ENCODE results near the gene FARS2. TPM values are rescaled to one million over a fixed set of nuclear protein-coding genes. Genes with fewer than 3 reads are reported as not detected.

The FARS2 gene
- total RNA-seq, 2 experiments from 2014 or later = 22.0 to 23.8 TPM

DNA sequence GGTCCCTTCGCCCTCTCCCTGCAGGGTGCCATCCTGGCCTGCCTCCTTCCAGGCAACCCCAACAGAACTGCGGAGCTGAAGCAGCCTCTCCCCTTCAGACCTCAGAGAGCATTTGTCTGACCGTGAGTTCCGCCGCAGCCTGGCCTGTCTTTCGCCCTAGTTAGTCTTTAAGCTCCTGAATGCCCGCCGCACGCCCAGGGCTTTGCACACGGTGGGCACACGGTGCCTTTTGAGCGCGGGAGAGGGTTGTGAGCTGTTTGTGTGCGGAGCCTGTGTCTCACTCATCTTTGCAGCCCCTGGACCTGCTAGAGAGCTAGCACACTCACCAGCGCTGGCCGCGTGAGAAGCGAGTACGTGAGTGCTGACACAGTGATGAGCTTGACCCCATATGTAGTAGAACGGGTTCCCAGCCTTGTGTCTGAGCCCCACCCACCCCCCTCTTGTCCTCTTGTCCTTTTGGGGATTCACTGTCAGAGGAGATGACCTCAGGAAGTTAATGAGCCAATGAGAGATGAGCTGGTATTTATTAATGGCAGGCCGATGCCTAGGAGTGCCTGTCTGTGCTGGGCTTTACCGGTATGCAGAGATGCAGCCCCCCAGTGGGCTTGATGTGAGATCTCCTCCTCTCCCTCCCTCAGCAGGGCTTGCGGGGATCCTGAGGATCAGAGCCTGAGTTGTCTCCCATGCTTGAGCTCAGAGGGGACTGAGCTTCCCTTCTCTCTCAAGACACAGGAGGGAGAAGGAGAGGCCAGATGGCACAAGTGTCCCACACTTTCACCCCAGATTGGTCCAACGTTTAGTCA is 249.2 kb downstream of the FARS2 start:
- ChIA-PET POLR2A (no interaction called here), CTCF (interaction anchor here (0.6 kb wide), 1 partner anchor 136 kb away, joined by 3 read pairs; no protein-coding TSS in a partner anchor)

DNA sequence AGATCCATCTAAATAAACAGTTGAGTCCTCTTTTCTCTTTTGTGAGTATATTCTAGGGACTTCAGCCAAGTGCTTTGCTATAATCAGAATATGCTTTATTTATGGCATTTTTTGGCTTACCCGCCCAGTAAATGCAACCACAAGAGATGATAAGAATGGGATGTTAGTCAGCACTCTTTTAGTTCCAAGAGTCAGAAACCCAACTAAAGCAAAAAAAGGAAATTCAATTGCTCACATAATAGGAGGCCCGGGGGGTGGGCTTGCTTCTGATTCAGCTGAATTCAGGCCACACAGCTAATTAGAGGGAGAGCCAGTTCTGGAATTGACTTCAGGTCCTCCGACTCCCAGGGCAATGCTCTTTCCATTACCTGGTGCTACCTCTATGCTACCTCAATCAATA is 250.6 kb downstream of the FARS2 start:
- ChIA-PET POLR2A (no interaction called here), CTCF (interaction anchor here (0.6 kb wide), 1 partner anchor 379 kb away, joined by 4 read pairs; no protein-coding TSS in a partner anchor)

DNA sequence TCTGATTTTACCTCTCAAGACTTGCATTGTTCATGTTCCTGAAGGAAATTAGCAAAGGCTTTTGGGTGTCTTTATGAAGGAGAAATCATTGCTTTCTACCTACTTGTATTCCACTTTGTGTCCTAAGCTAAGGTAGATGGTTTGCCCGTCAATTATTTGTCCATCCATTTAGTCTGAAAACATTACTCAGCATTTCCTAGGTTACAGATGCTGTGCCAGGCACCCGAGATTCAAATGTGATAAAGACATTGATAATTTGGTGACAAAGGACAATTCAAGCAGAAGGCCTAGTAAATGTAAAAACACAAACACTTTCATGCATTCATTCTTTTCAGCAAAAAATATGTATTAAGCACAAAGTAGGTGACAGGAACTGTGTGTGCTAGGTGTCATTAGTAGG is 251.1 kb downstream of the FARS2 start:
- ChIA-PET POLR2A (no interaction called here), CTCF (no interaction called here)

DNA sequence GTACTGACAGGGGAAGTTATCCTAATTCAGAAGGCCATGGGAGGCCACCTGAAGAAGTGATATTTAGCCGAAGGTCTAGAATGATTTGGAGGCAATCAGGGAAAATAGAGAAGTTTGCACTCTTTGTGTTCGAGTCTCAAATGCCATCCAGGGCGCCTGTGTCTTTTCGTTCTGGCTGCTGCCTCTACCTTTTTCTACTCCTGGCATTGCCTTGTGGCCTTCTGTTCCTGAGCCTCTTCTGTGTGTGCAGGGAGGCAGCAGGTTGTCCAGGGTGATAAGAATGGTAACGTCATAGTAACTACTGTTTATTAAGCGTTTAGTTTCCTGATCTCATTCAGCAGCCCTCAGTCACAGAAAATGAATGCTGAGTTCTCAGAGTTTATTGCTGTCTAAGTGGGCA is 252.1 kb downstream of the FARS2 start:
- POLR2A ChIA-PET = no interaction called here
- CTCF ChIA-PET = no interaction called here

DNA sequence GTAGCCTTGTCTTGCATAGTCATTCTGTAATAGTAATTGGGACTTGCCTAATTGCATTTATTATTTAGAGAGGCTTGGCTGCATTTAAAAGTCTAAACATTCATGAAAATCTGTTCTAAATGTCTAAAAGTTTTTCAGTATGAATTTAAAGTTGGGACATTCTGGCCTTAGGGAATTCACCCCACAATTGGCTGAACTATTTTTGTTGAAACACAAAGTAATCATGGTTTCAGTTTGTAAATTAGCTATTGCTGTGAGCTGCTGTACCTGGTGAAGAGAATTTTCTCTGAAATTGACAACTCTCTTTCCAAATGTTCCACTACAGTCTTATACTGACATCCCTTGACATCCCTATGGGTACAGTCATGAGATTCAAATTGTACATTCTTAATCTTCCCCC is 253.0 kb downstream of the FARS2 start:
- POLR2A ChIA-PET = no interaction called here
- CTCF ChIA-PET = no interaction called here

- CTCF ChIA-PET = no interaction called here
- POLR2A ChIA-PET = no interaction called here
Observed at GRCh38 chr6:5515200-5515599, 253.9 kb downstream of the FARS2 start.

DNA sequence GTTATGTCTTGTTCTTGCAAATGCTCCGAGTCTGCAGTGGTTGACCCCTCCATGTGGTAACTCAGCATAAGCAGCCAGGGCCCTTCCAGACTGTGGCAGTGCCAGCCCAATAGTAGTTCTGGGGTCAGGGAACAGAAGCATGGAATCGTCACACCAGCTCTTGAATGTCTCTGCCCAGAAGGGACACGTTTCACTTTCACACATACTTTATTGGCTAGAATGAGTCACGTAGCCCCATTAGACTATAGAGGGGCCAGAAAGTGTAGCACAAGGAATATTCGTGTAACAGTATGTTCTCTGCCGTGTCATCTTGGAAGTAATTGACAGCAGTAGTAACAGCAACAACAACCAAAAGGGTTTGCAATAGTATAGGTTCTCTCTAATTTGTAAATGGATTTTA is 254.7 kb downstream of the FARS2 start:
- ChIA-PET POLR2A (no interaction called here), CTCF (interaction anchor here (1.5 kb wide), 1 partner anchor 45 kb away, joined by 3 read pairs; no protein-coding TSS in a partner anchor)

- POLR2A ChIA-PET = no interaction called here
Observed at GRCh38 chr6:5517796-5518195, 256.5 kb downstream of the FARS2 start.

DNA sequence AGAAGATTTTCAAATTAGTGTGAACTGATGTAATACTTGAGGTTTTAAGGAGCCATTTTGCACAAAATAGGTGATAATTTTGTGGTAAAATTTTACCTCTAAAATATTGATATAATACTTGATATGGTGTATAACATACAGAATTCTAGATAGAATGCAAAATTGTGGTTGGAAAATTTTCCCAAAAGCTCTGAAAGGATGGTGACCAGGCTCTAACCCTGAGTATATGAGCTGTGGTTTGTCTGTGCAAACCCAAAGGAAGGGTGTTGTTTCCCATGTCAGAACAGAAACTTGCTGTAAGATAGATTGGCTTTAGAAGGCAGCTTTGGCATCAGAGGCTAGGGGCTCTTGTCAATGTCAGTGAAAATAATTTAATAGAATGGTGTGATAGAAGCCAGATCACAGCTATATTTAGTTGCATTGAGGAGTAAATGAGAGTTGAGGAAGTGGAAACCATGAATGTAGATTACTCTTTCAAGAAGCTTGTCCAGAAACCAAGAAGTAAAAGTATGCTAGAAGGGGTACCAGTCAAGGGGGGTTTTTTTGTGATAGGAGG is 257.7 kb downstream of the FARS2 start:
- CTCF ChIA-PET = no interaction called here

More at GRCh38 chr6:5517796-5518195, 256.5 kb downstream of the FARS2 start:
- CTCF ChIA-PET = no interaction called here

DNA sequence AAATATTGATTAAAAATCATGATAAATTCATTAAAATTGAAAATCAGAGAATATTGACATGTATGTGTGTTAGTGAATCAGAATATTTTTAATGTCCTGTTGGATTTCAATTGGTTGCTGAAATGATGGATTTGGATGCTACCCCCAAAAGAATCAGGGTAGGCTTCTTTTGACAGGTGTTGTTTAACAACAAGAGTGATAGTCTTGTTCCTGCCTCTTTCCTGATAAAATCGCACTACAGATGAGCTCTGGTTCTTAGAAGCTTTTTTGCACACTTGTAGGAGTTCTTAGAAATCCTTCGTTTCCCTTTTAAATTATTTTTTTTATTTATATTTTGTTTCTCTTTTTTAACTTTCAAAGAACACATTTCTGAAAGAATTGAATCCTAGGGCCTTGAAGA is 259.5 kb downstream of the FARS2 start:
- ChIA-PET CTCF (no interaction called here), POLR2A (no interaction called here)

More for the DNA sequence above, 257.7 kb downstream of the FARS2 start:
- POLR2A ChIA-PET = no interaction called here

GRCh38 chr6:5521322-5521721 is 260.0 kb downstream of the FARS2 start:
- CTCF ChIA-PET = no interaction called here
- POLR2A ChIA-PET = no interaction called here

GRCh38 chr6:5522147-5522546 is 260.8 kb downstream of the FARS2 start:
- CTCF ChIA-PET = no interaction called here
- POLR2A ChIA-PET = no interaction called here

DNA sequence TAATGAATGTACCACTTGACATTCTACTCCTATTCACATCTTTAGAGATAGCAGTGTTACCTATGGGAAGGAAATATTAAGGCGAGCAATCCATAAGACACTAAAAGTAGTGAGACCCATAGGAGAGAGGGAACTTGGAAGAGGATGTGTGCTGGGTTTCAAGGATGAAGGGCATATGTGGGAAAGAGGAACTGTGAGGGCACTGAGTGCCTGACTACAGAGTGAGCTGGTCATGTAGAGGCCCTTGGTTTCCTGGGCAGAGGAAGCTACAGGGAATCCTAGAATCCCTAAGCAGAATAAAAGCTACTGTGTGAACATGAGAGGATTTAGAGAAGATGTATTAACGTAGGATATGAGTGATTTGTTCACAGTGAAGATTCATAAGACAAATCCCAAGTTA is 262.8 kb downstream of the FARS2 start:
- POLR2A ChIA-PET = no interaction called here
- CTCF ChIA-PET = no interaction called here

GRCh38 chr6:5525209-5525608 is 263.9 kb downstream of the FARS2 start:
- CTCF ChIA-PET = no interaction called here
- POLR2A ChIA-PET = no interaction called here

- ChIA-PET CTCF (no interaction called here), POLR2A (no interaction called here)
Observed at GRCh38 chr6:5529015-5529414, 267.7 kb downstream of the FARS2 start.

- CTCF ChIA-PET = no interaction called here
- POLR2A ChIA-PET = no interaction called here
Observed at GRCh38 chr6:5529733-5530132, 268.4 kb downstream of the FARS2 start.

DNA sequence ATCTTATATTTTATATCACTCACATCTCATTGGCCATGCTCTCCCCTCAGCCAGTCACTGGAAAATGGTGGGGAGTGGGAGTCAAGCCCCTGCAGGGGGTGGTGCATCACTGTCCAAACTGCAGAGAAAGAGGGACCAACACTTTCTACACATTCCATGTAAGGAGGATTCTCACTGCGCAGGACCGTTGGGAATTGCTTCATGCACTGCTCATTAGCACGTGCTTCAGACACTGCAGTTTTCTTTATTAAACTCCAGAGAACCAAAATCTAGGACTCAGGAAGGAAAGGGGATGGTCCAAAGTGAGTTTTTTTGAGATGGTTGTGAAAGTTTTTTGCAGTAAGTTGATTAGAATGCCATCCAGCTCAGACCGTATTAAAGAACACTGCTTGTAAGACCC is 269.8 kb downstream of the FARS2 start:
- ChIA-PET POLR2A (no interaction called here), CTCF (no interaction called here)

GRCh38 chr6:5531853-5532375 is 270.6 kb downstream of the FARS2 start:
- POLR2A ChIA-PET = no interaction called here
- CTCF ChIA-PET = no interaction called here

DNA sequence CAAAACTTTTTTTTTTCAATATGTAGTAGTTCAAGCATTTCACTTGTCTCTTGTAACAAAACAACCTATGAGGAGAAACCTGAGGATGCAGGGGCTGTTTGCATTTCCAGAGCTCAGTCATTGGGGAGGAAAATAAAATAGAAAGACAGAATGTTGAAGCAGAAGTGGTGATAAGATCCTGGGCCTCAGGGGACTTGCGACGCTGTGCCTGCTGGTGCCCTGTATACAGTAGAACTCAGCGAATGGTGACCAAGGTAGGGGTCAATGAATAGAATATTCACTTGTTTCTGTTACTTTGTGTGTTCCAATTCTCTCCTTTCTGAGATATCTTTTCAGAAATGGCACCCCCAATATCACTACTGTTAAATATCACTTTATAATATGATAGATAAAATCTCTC is 271.6 kb downstream of the FARS2 start:
- CTCF ChIA-PET = no interaction called here

DNA sequence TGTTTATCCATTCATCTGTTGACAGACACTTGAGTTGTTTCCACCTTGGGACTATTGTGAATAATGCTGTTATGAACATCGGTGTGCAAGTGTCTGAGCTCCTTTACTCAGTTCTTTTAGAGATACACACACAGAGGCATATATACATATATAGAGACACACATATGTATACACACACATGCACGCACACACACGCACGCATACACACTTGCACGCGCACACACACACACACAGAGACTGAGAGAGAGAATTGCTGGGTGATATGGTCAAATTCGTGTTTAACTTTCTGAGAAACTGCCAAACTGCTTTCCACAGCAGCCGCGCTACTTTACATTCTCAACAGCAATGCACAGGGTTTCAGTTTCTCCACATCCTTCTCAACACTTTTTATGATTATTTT is 273.3 kb downstream of the FARS2 start:
- CTCF ChIA-PET = no interaction called here

More for the DNA sequence above, 271.6 kb downstream of the FARS2 start:
- POLR2A ChIA-PET = no interaction called here

GRCh38 chr6:5536644-5537043 is 275.3 kb downstream of the FARS2 start:
- ChIA-PET CTCF (no interaction called here), POLR2A (no interaction called here)

More for the DNA sequence above, 273.3 kb downstream of the FARS2 start:
- POLR2A ChIA-PET = no interaction called here

DNA sequence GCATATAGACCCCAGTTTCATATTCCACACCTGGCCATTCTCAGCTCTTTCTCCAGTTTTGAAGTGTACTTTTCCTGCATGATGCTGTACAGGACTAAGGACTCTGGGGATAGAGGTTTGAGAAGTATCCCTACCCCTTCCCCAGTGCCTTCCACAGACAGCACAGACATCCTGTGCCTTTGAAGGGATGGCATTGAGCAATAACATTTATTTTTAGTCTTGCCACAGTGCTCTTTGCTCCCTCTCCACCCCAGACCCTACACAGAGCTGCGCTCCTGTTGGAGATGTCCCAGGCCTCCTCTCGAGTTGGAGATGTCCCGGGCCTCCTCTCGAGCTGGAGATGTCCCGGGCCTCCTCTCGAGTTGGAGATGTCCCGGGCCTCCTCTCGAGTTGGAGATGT is 275.8 kb downstream of the FARS2 start:
- ChIA-PET CTCF (no interaction called here), POLR2A (no interaction called here)
